ENCODE results near the gene NUP54.

Gene NUP54, protein sequence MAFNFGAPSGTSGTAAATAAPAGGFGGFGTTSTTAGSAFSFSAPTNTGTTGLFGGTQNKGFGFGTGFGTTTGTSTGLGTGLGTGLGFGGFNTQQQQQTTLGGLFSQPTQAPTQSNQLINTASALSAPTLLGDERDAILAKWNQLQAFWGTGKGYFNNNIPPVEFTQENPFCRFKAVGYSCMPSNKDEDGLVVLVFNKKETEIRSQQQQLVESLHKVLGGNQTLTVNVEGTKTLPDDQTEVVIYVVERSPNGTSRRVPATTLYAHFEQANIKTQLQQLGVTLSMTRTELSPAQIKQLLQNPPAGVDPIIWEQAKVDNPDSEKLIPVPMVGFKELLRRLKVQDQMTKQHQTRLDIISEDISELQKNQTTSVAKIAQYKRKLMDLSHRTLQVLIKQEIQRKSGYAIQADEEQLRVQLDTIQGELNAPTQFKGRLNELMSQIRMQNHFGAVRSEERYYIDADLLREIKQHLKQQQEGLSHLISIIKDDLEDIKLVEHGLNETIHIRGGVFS

DNA sequence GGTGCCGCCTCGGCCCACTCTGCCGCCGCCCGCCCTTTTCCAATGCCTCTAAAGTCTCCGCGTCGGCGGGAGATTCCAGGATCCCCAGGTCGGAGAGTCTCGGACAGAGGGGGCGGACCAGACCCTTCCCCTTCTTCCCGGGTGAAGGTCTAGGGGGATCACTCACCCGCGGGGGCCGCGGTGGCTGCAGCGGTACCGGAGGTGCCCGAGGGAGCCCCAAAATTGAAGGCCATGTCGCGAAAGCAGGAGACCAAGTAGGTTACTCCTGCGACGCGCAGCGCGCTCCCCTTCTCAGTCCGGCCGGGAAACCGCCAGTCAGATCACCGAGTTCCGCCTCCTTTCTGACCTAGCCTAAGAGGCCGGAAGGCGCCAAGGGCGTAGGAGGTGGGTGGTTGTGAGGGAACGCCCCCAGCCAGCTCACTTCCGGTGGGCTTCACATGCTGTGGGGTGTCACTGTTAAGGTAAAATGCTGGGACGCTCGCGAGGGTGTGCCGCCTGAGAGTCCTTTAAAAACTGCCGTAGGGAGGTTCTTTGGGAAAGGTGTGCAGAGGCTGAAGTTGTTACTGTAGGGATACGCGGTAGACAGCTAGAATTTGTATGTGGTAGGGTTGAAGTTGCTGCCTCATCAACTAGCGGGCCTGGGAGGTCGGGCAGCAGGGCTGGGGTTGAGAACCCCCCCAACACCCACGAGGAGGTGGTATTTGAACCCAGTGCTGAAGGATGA lies at the start of gene NUP54:
TSS of gene NUP54 (minus strand) at position 256 of the 724 bp plus-strand sequence. CDS start at position 233, 23 bp downstream.
- H3K79me2 ChIP-seq (ENCODE audit: insufficient read depth, low read length), result peaks cover 60% of the 10 kb centered on the region
- H3K27ac ChIP-seq (ENCODE audit: low read length), result peak within 1 kb of the TSS; percentile 88
- no peaks in the 10 kb centered on the region for H3K9me3 ChIP-seq (ENCODE audit: insufficient read depth, low read length, severe bottlenecking)
- peaks cover 27% of the 10 kb centered on the region for H3K4me1 ChIP-seq (ENCODE audit: insufficient read depth, low read length)
- no peak for TF ChIP-seq EZH2 (IDR thresholded peaks at IDR 0.05; ENCODE audit: borderline replicate concordance, low read depth, low read length, severe bottlenecking)
- TF ChIP-seq, protein P1, sequence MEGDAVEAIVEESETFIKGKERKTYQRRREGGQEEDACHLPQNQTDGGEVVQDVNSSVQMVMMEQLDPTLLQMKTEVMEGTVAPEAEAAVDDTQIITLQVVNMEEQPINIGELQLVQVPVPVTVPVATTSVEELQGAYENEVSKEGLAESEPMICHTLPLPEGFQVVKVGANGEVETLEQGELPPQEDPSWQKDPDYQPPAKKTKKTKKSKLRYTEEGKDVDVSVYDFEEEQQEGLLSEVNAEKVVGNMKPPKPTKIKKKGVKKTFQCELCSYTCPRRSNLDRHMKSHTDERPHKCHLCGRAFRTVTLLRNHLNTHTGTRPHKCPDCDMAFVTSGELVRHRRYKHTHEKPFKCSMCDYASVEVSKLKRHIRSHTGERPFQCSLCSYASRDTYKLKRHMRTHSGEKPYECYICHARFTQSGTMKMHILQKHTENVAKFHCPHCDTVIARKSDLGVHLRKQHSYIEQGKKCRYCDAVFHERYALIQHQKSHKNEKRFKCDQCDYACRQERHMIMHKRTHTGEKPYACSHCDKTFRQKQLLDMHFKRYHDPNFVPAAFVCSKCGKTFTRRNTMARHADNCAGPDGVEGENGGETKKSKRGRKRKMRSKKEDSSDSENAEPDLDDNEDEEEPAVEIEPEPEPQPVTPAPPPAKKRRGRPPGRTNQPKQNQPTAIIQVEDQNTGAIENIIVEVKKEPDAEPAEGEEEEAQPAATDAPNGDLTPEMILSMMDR (IDR thresholded peaks at IDR 0.05; ENCODE audit: borderline replicate concordance, extremely low read depth, low read length, poor library complexity, severe bottlenecking), result no peak
- H3K36me3 ChIP-seq (ENCODE audit: insufficient read depth, low read length), result peaks cover 8% of the 10 kb centered on the region
- ATAC-seq (ENCODE audit: insufficient read depth, low read depth) (peak; percentile 98), DNase-seq (peak; percentile 96)
- H3K9ac ChIP-seq (ENCODE audit: low read depth, low read length), result peak within 1 kb of the TSS; percentile 94
- H3K4me3 ChIP-seq (ENCODE audit: low read depth in 1 of 2, low read length in 2 of 2), result peak within 1 kb of the TSS; percentile 74 to 95
- H3K4me2 ChIP-seq (ENCODE audit: insufficient read depth, low read length), result peak within 1 kb of the TSS; percentile 66
- H2AFZ ChIP-seq (ENCODE audit: low read depth, low read length), result peak within 1 kb of the TSS; percentile 93
- no peaks in the 10 kb centered on the region for H3K27me3 ChIP-seq (ENCODE audit: insufficient read depth, low read length, poor library complexity)
- H4K20me1 ChIP-seq (ENCODE audit: insufficient read depth, low read length), result peaks cover 8% of the 10 kb centered on the region; the same call in 1 of the 2 replicates

DNA sequence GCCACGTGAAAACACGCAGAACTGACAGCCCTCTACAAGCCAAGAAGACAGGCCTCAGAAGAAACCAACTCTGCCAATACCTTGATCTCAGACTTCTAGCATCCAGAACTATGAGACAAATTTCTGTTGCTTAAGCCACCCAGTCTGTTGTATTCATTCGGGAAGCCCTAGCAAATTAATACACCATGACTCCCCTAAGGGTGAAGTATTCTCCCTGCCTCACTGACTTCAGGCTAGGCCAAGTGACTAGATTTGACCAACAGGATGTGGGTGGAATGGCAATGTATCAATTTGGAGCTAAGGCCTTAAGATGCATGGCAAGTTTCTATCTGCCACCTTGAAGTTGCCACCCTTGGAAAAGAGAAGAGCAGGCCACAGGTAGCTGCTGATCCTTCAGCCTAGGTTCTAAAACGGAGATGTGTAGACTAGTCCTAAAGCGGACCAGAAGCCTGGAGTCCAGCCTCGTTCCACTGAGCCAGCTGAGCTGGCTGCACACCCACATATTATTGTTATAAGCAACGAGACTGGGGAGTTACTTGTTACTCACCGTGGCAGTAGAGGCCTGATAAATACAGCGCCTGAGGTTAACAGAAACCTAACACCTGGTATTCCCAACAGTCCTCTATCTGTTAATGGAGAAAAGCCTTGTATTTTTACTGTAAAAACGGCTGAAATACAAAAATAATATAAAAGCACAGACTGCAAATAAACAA lies 49.0 kb upstream of the NUP54 start:
- Histone ChIP-seq H4K20me1 (ENCODE audit: insufficient read depth, low read length) (no peaks in the 10 kb centered on the region), H3K4me3 (ENCODE audit: low read depth in 1 of 2, low read length in 2 of 2) (no peak overlapping the region), H3K9me3 (ENCODE audit: insufficient read depth, low read length, severe bottlenecking) (peaks cover 6% of the 10 kb centered on the region), H3K36me3 (ENCODE audit: insufficient read depth, low read length) (peaks cover 41% of the 10 kb centered on the region), H3K27ac (ENCODE audit: low read length) (no peak overlapping the region), H2AFZ (ENCODE audit: low read depth, low read length) (no peak overlapping the region), H3K9ac (ENCODE audit: low read depth, low read length) (no peak overlapping the region), H3K27me3 (ENCODE audit: insufficient read depth, low read length, poor library complexity) (no peaks in the 10 kb centered on the region), H3K4me2 (ENCODE audit: insufficient read depth, low read length) (no peak overlapping the region), H3K79me2 (ENCODE audit: insufficient read depth, low read length) (peaks cover 25% of the 10 kb centered on the region), H3K4me1 (ENCODE audit: insufficient read depth, low read length) (peaks cover 14% of the 10 kb centered on the region)
- DNase-seq, result no peak
- TF ChIP-seq, protein P1 (IDR thresholded peaks at IDR 0.05; ENCODE audit: borderline replicate concordance, extremely low read depth, low read length, poor library complexity, severe bottlenecking), result no peak
- TF ChIP-seq EZH2 (IDR thresholded peaks at IDR 0.05; ENCODE audit: borderline replicate concordance, low read depth, low read length, severe bottlenecking), result no peak
- ATAC-seq (ENCODE audit: insufficient read depth, low read depth), result no peak

- DNase-seq, result no peak
- no peak overlapping the region for H3K4me2 ChIP-seq (ENCODE audit: insufficient read depth, low read length)
- H3K79me2 ChIP-seq (ENCODE audit: insufficient read depth, low read length), result peaks cover 25% of the 10 kb centered on the region
- H4K20me1 ChIP-seq (ENCODE audit: insufficient read depth, low read length), result no peaks in the 10 kb centered on the region
- H2AFZ ChIP-seq (ENCODE audit: low read depth, low read length), result no peak overlapping the region
- peaks cover 49% of the 10 kb centered on the region for H3K36me3 ChIP-seq (ENCODE audit: insufficient read depth, low read length)
- no peak overlapping the region for H3K9ac ChIP-seq (ENCODE audit: low read depth, low read length)
- no peaks in the 10 kb centered on the region for H3K27me3 ChIP-seq (ENCODE audit: insufficient read depth, low read length, poor library complexity)
- TF ChIP-seq EZH2 (IDR thresholded peaks at IDR 0.05; ENCODE audit: borderline replicate concordance, low read depth, low read length, severe bottlenecking), result no peak
- TF ChIP-seq, protein P1 (IDR thresholded peaks at IDR 0.05; ENCODE audit: borderline replicate concordance, extremely low read depth, low read length, poor library complexity, severe bottlenecking), result no peak
- H3K27ac ChIP-seq (ENCODE audit: low read length), result no peak overlapping the region
- no peak overlapping the region for H3K4me3 ChIP-seq (ENCODE audit: low read depth in 1 of 2, low read length in 2 of 2)
- H3K4me1 ChIP-seq (ENCODE audit: insufficient read depth, low read length), result peaks cover 14% of the 10 kb centered on the region
- peaks cover 10% of the 10 kb centered on the region for H3K9me3 ChIP-seq (ENCODE audit: insufficient read depth, low read length, severe bottlenecking)
- ATAC-seq (ENCODE audit: insufficient read depth, low read depth), result no peak
These were observed 48.2 kb upstream of the NUP54 start for GRCh38 chr4:76196376-76196775.

Measured in DND-41 (cell line).